ENCODE data around the gene CENPP. TPM values are rescaled to one million over a fixed set of nuclear protein-coding genes. Genes with fewer than 3 reads are reported as not detected.
"Not testable (repeated sequence)": the region's sequence is repeated elsewhere in the genome, so short reads cannot be mapped to it uniquely, and the experiment has no call there.

The CENPP gene
- total RNA-seq, 2 donors from 2014 or later: 22.3 to 26.4 TPM

DNA sequence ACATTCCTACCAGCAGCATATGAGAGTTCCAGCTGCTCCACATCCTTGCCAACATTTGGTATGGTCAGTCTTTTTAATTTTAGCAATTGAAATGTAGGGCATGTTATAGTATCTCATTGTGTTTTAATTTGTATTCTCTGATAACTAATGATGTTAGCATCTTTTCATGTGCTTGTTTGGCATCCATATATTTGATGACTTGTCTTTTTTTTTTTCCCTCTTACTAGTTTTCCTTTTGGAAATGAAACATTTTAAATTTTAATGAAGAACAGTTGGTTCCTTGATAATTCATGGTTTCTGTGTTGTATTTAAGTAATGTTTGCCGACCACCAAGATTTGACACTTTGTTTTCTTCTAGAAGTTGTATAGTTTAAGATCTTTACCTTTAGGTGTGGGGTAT is 69.9 kb downstream of the CENPP start:
- DNase-seq (ENCODE audit: low spot score in 2 of 2): no peak
- Mint-ChIP-seq H3K27ac (no peak overlapping the region), H3K36me3 (no peaks in the 10 kb centered on the region), H3K9me3 (no peaks in the 10 kb centered on the region)
- no peak for ATAC-seq

DNA sequence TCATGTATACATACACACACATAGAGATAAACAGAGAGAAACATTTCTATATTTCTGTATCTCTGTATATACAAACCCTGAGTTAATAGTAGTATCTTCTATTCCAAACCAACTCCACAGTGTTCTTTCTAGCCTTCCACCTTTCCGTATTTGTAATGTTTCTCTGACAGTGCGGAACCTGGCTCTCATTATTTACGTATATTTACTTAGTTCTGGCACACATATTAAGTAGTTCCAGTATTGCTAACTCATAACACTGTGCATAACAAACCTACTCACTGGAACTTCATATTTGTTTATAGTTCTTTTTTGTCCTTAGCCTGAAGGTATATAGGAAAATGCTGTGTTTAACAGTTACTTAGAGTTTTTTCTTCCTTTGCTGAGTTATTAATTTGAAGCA is 72.1 kb downstream of the CENPP start:
- ATAC-seq: no peak
- no peak for DNase-seq (ENCODE audit: low spot score in 2 of 2)
- H3K36me3 Mint-ChIP-seq: no peaks in the 10 kb centered on the region
- H3K9me3 Mint-ChIP-seq: no peaks in the 10 kb centered on the region
- no peak overlapping the region for H3K27ac Mint-ChIP-seq

DNA sequence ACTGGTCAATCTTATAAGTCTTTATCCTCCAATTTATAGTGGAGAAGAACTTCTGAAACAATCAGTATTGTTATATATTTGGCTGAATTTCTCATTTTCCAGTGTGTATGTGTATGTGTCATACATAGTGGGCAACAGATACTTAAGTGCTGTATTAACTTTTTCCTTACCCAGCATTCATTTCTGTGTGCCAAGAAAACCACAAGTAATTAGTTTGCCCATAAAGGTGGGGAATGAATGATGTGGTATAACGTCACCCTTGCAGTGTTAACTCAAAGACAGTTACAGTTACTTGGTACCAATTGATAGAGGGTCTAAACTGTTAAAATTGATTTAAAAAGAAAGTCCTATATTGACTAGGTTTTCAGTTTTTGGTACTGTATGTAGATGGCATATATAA is 76.6 kb downstream of the CENPP start:
- H3K36me3 Mint-ChIP-seq: no peaks in the 10 kb centered on the region

DNA sequence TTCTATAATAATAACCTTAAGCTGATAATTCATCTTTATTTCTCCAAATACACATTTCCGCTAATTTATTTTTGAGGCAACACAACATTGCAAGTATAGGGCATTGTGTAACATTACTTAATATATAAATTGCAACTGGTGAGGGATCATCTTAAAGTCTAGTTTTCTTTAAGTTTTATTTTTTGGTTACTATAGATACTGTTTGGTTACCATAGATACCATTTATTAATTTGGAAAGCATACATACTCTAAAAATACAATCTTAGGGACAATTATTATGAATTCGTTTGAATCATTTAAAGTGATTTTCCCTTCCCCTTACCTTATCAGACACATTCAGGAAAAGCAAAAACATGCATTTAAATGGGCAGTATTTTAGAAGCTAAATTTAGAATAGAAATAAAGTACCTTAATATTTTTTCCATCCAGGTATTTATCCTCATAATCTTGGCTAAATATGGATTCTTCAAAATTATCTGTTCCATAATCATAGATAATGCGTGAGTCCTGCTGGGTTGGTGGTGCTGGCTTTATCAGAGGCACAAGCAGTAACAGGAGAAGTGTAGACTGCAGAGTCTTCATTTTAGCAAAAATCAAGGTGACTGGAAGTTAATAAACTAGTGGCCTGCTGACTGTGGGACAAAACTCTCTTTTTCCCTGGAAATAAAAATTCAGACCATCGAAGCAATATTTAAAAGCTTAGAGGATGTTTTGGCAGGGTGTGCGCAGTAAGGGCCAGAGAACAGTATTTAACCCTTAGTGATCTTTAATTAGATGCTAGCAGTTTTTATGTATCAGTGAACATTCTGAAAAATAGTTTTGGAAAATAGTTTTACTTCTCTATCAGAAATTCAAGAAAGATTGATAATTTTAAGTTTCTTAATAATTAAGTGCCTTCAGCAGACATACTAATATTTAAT is 77.3 kb downstream of the CENPP start:
- H3K9me3 Mint-ChIP-seq: no peaks in the 10 kb centered on the region
- DNase-seq (ENCODE audit: low spot score in 2 of 2): no peak
- no peak overlapping the region for H3K27ac Mint-ChIP-seq
- no peaks in the 10 kb centered on the region for H3K36me3 Mint-ChIP-seq
- no peak for ATAC-seq

More for the DNA sequence above, 76.6 kb downstream of the CENPP start:
- DNase-seq (ENCODE audit: low spot score in 2 of 2) (no peak), ATAC-seq (peak; percentile 43 to 44)
- H3K27ac Mint-ChIP-seq: no peak overlapping the region
- H3K9me3 Mint-ChIP-seq: no peaks in the 10 kb centered on the region

DNA sequence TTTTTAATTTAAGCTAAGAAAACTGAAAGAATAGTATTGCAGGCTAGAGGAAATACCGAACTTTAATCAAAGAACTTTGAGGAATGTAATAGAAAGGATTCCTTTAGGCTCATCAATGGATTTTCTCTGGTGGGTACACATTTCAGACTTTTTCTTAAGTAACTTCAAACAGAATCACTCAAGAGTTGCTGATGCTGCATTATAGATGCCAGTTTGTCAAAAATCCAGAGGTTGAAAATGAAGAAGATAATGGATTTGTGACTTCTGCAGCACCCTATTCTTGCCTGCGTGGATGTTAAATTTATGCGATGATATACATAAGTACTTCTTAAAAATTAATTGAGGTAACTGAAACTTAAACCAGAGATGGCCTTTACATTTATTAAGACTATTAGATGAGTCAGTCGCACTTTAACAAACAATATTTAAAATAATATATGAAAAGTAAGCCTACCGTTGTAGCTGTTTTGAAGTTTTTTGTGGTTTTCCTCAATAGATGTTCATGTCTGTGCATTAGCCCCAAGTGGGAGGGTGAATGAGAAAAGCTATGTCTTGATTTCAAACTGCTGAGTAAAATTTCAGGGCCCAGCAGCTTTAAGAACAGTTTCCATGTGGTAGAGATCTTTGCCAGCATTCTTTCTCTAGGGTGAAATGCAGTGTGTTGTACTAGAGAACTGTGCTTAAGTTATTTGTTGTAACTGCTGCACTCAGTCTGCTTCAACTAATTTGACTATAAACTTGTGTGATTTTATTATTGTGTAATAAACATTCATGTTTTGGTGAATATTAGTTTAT is 78.5 kb downstream of the CENPP start, which contains the start of gene OGN:
Gene OGN, minus strand, starts transcription at position 537 of the 795 bp plus-strand sequence. CDS start 1,171 bp downstream, outside the sequence.
- Mint-ChIP-seq H3K9me3 (no peaks in the 10 kb centered on the region), H3K36me3 (no peaks in the 10 kb centered on the region), H3K27ac (no peak within 1 kb of the TSS)
- ATAC-seq (no peak), DNase-seq (ENCODE audit: low spot score in 2 of 2) (no peak)

DNA sequence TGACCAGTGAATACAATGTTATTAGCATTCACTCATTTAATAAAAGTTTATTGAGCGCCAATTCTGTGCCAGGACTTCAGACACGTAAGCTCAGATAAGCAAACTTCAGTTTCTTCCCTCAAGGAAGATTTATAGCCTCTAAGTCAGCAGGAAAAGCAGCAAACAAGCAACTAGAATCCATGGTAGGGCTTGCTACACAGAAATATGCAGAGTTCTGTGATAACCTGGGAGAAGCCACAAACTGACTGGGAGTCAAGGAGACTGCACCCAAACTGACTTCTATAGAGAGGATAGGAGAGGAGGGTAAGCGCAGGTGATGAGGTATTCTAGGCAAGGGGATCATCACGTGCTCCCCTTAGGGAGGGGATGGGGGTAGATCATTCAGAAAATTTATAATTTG is 80.1 kb downstream of the CENPP start:
- DNase-seq (ENCODE audit: low spot score in 2 of 2): no peak
- H3K36me3 Mint-ChIP-seq: no peaks in the 10 kb centered on the region
- H3K27ac Mint-ChIP-seq: peak overlapping the region in 1 of 2 donors; percentile 74
- H3K9me3 Mint-ChIP-seq: no peaks in the 10 kb centered on the region
- ATAC-seq: no peak

DNA sequence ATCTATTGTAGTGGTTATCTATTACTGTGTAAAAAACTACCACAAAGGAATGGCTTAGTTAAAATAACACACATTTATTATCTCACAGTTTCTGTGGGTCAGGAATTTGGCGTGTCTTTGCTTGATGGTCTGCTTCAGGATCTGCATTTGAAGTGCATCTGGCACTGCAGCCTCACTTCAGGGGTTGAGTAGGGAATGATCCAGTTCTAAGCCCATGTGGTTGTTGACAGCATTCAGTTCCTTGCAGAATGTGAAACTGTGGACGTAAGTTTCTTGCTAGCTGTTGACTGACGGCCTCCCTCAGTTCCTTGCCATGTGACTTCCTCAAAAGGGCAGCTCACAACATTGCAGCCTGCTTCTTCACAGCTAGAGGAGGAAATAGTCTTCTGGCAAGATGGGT is 80.7 kb downstream of the CENPP start:
- H3K36me3 Mint-ChIP-seq: no peaks in the 10 kb centered on the region
- no peaks in the 10 kb centered on the region for H3K9me3 Mint-ChIP-seq
- ATAC-seq (peak; percentile 71 to 80), DNase-seq (ENCODE audit: low spot score in 2 of 2) (peak in 1 of 2 donors; percentile 3)
- H3K27ac Mint-ChIP-seq: peak overlapping the region; percentile 17 to 74

DNA sequence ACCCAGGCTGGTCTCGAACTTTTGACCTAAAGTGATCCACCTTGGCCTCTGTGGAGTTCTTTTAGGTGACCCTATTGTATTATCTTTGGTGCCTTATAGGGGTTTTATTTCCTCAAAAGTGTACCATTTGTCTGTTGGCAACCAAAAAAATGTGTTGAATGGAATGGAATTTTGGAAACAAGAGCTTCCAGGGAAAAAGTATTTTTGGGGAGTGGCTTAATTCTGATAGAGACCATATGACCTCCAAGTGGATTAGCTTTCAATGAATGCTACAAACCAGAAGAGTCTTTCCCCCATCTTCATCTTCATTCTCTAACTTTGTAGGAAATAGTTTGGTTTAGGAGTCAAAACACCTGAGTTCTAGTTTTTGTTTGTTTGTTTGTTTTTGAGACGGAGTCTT is 82.1 kb downstream of the CENPP start:
- no peak overlapping the region for H3K27ac Mint-ChIP-seq
- peaks cover 0 to 5% of the 10 kb centered on the region in 2 donors for H3K36me3 Mint-ChIP-seq
- no peak for ATAC-seq
- no peak for DNase-seq (ENCODE audit: low spot score in 2 of 2)
- H3K9me3 Mint-ChIP-seq: no peaks in the 10 kb centered on the region

DNA sequence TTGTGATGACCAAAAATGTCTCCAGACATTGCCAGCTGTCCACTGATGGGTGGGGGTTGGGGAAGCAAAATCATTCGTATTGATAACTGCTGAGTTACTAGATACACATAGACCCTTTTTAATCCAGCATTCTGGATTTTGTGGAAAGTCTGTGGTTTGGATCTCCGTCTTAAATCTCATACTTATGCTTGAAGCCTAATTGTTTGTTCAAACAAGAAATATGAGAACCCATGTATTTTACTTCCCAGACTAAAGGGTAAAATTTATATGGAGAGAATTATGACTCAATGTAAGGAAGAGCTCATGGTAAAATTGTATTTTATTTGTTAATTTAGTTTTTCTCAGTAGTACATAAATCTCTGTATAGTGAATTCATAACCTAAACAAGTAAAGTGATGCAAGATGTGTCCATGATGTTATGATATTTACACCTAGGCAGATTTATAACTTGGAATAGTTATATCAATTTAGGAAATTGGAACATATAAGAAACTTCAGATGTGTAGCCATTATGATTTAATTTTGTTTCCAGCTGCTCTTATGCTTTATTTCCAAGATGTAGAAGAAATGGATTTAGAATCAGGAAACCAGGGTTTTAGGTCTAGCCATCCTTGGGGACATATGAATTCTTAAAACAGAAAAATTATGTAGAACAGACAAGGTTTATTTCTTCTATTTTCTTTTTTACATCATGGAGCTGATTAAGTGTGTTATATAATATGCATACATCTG is 83.2 kb downstream of the CENPP start:
- no peak for ATAC-seq
- no peaks in the 10 kb centered on the region for H3K9me3 Mint-ChIP-seq
- no peak overlapping the region for H3K27ac Mint-ChIP-seq
- no peak for DNase-seq (ENCODE audit: low spot score in 2 of 2)
- peaks cover 0 to 5% of the 10 kb centered on the region in 2 donors for H3K36me3 Mint-ChIP-seq

DNA sequence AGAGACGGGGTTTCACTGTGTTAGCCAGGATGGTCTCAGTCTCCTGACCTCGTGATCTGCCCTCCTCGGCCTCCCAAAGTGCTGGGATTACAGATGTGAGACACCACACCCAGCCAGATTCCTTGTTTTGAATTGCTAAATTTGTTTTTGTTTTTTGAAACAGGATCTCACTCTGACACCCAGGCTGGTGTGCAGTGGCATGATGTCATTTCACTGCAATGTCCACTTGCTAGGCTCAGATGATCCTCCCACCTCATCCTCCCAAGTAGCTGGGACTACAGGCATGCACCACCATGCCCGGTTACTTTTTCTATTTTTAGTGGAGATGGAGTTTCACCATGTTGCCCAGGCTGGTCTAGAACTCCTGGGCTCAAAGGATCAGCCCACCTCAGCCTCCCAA is 85.4 kb downstream of the CENPP start:
- not testable (repeated sequence) for DNase-seq (ENCODE audit: low spot score in 2 of 2); H3K9me3 Mint-ChIP-seq; H3K36me3 Mint-ChIP-seq; ATAC-seq
- H3K27ac Mint-ChIP-seq: peak overlapping the region in 1 of 2 donors; percentile 90

DNA sequence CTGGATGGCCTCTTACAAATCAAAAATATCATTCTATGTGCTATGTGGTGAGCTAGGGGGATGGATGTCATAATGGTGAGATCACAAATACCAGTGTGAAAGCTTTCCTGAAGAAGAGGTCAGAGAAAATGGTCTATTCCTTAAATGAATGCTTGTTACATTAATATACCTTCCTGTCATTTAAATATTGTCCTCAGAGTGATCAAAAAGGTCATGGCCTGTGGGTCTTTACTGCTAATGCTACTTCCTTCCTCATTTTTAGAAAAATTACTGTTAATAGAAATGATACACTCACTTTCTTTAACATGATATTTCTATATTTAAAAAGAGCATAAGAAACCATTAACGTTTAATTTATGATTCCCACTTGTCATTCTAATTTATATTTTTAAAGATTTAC is 88.8 kb downstream of the CENPP start:
- H3K36me3 Mint-ChIP-seq: peaks cover 0 to 5% of the 10 kb centered on the region in 2 donors
- no peaks in the 10 kb centered on the region for H3K9me3 Mint-ChIP-seq
- H3K27ac Mint-ChIP-seq: no peak overlapping the region
- DNase-seq (ENCODE audit: low spot score in 2 of 2) (no peak), ATAC-seq (no peak)

DNA sequence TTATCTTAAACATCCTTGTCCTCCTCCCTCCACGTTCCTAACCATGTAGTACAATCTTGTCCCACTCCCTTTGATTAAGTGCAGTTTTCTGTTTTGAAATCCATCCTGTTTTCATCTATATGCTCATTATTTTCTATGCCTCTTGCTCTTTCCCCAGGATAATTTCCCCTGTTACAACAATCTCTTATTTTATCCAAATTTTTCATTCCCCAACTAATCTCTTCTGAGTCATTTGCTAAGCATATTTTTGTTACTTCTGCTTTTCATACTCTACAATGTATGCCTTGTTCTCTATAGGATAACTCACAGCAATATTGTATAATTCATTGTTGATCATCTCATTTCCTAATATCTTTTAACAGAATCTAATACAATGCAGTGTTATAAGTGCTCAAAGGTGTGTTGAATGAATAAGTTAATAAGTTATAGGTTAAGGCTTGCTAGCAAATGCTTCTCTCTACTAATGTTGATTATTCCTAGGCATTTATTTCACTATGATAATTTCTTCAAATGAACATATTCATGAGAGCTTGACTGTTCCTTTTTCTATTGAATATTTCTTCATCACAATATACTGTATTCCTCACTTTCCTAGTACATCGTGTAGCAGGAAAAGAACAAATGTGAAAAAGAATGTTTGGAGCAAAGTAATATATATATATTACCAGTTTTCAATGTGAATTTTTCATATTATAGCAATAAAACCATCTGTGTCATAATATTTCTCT is 97.0 kb downstream of the CENPP start:
- H3K36me3 Mint-ChIP-seq: peaks cover 0 to 6% of the 10 kb centered on the region in 2 donors
- DNase-seq (ENCODE audit: low spot score in 2 of 2) (no peak), ATAC-seq (no peak)
- no peak overlapping the region for H3K27ac Mint-ChIP-seq
- H3K9me3 Mint-ChIP-seq: no peaks in the 10 kb centered on the region

DNA sequence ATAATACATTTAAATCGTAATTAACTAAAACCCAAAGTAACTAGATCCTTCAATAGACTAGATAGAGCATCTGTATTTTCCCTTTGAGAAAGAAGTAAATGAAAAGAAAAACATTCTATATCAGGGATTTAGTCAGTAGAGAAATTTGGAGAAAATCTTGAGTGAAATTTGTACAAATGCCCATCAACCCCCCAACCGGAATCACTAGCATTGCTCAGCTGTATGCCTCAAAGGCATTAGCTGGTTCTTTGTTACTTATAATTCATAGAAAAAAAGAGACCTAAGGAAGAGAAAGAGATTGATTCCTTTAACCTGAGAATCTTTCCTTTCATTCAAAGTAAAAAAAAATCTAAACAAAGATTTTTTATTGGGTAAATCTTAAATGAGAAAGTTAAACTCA is 97.9 kb downstream of the CENPP start:
- Mint-ChIP-seq H3K36me3 (peaks cover 0 to 6% of the 10 kb centered on the region in 2 donors), H3K9me3 (no peaks in the 10 kb centered on the region), H3K27ac (no peak overlapping the region)
- DNase-seq (ENCODE audit: low spot score in 2 of 2) (no peak), ATAC-seq (no peak)

DNA sequence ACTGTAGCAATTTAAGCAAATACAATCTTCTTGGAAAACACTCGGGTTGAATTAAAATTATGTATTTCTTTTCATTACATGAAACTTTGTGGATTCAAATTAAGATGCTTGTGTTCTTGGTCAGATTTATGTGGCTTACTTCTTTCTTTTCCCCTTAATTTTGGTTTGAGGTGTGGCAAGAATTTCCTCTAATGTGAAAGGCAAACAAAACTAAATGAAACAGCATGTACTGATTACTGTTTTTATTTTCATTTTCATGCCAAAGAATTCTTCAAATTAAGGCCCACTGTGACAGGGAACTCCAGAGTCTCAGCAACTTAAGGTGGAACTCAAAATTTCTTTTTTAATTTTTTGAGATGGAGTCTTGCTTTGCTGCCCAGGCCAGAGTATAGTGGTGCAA is 98.6 kb downstream of the CENPP start, which contains the start of gene OMD:
Gene OMD, minus strand, starts transcription at position 132 of the 400 bp plus-strand sequence. CDS start 6,913 bp downstream, outside the sequence.
- H3K9me3 Mint-ChIP-seq: no peaks in the 10 kb centered on the region
- DNase-seq (ENCODE audit: low spot score in 2 of 2) (no peak), ATAC-seq (no peak)
- H3K27ac Mint-ChIP-seq: no peak within 1 kb of the TSS
- peaks cover 0 to 6% of the 10 kb centered on the region in 2 donors for H3K36me3 Mint-ChIP-seq

DNA sequence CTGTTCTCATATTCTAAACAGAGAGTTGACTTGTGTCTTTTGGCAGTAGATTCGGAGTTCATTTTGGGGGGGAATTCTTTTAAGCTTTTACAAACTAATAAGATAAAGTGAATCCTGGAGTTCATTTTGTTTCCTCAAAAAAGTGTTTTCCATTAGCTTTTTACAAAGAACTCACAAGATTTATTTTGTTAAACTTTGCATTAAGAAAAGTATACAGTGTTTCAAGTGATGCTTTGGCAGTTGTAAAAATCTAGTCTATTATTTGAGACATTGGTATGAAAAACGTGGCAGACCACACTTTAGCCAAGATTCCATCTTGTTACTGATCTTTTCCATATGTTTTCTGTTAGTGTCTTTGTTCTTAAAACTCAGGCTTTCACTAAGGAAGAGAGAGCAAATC is 99.7 kb downstream of the CENPP start:
- Mint-ChIP-seq H3K27ac (no peak overlapping the region), H3K36me3 (peaks cover 0 to 5% of the 10 kb centered on the region in 2 donors), H3K9me3 (no peaks in the 10 kb centered on the region)
- DNase-seq (ENCODE audit: low spot score in 2 of 2) (no peak), ATAC-seq (no peak)
